Left lung (tissue), 10 donors: Measurements from ENCODE around the gene RIPK3. TPM values are rescaled to one million over a fixed set of nuclear protein-coding genes. Genes with fewer than 3 reads are reported as not detected.

Experiments used
- ATAC-seq: fragments of 200-7000 bp; cut with Tn5 transposase; one replicate; pipeline ENCODE4 v1.9.1; 2020; ENCODE audit warnings: moderate library complexity
- DNase-seq, 4 donors: peaks; one replicate each; pipeline ENCODE4 v3.0.0-alpha.2; 2013 to 2020
- H3K27ac ChIP-seq, 2 donors: fragments of 200-600 bp; sonication (generic) in 1 of 2; one replicate each; pipeline versions ENCODE4 v1.5.0 to v1.8.0; 2020 to 2021
- H3K27me3 ChIP-seq, 2 donors: fragments of 200-600 bp; sonication (generic) in 1 of 2; one replicate each; pipeline versions ENCODE4 v1.5.0 to v1.8.0; 2020 to 2021
- H3K36me3 ChIP-seq, 2 donors: fragments of 200-600 bp; sonication (generic) in 1 of 2; one replicate each; pipeline versions ENCODE4 v1.5.0 to v1.8.0; 2020 to 2021
- H3K4me1 ChIP-seq, 2 donors: fragments of 200-600 bp; one replicate each; pipeline ENCODE4 v1.8.0; 2021
- H3K4me3 ChIP-seq, 2 donors: fragments of 200-600 bp; sonication (generic) in 1 of 2; one replicate each; pipeline versions ENCODE4 v1.5.0 to v1.8.0; 2020 to 2021; ENCODE audit warnings: mild to moderate bottlenecking in 1 of 2
- H3K9me3 ChIP-seq, 2 donors: fragments of 200-600 bp; sonication (generic) in 1 of 2; one replicate each; pipeline versions ENCODE4 v1.5.0 to v1.8.0; 2020 to 2021
- intact Hi-C, 2 donors: fragments of 100-400 bp; cut with DNase I; formaldehyde crosslinking; loops; one replicate each; pipeline versions ENCODE4 v1.11.2 to v1.14.2; 2022
- polyA plus RNA-seq, 6 donors: library from polyadenylated mRNA; unstranded; fragments of 120-200 nt; gene quantifications; one replicate each; pipeline ENCODE4 v1.2.1, GENCODE V29; 2013; ENCODE audit not compliant: insufficient read length in 6 of 6
- total RNA-seq, 2 donors: library from RNA; stranded (reverse); fragmentation: NEBNext Ultra II Directional; extraction: Animal tissue kit (Norgen Biotek cat#: 25700); gene quantifications; one replicate each; pipeline ENCODE4 v1.2.1, GENCODE V29; 2021
- TF ChIP-seq, protein P1 (sequence below), 2 donors: fragments of 200-600 bp; sonication (generic) in 1 of 2; IDR thresholded peaks; one replicate each; pipeline versions ENCODE4 v1.5.0 to v1.8.0; 2021; ENCODE audit warnings: antibody characterized with exemption in 2 of 2
- donor health status: DM: no; HTN: yes; CAD: no.
- donor health status: DM: no; HTN: no; CAD: no.

The RIPK3 gene
- total and polyA plus RNA-seq, 8 donors: 2.4 to 26.3 (median 3.3) TPM

DNA sequence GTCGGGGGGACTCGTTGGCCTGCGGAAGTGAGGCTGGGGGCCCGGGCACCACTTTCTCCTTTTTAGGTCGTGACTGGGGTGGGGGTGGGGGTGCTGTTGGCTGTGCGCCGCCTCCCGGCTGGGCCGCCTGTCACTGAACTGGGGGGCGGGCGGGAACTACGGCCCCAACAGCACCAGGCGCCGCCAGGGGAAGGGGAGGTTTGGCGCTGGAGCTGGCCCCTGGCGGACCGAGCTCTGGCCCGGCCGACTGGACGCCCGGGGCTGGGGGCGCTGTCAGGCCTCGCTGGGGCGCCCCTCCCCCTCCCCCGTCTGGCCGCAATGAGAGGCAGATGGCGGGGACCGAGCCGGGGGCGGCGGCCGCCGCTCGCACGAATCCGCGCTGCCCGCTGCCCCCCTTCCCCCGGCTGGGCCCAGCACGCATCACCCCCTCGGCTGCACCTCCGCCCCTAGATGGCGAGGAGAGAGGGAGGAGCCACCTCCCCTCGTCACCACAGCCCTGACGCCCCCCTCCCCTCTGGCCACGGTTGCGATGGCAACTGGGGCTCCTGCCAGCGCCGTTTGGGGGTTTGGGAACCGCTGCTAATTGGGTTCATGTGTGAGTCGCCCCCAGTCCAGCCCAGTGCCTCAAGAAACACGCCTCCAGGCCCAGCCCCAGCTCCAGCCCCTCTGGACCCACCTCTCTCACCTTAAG is 28.9 kb upstream of the RIPK3 start:
- ATAC-seq: no peak
- peaks cover 5 to 29% of the 10 kb centered on the region in 2 donors for H3K4me1 ChIP-seq
- H3K27ac ChIP-seq: peak overlapping the region; percentile 58 to 79
- intact Hi-C loops: loop anchor here in 1 of 2 donors (5.0 kb wide), 1 partner anchor 64 kb away; no protein-coding TSS in a partner anchor
- H3K4me3 ChIP-seq: peak overlapping the region; percentile 46 to 47
- H3K36me3 ChIP-seq: no peaks in the 10 kb centered on the region
- no peaks in the 10 kb centered on the region for H3K9me3 ChIP-seq
- TF ChIP-seq, protein P1, sequence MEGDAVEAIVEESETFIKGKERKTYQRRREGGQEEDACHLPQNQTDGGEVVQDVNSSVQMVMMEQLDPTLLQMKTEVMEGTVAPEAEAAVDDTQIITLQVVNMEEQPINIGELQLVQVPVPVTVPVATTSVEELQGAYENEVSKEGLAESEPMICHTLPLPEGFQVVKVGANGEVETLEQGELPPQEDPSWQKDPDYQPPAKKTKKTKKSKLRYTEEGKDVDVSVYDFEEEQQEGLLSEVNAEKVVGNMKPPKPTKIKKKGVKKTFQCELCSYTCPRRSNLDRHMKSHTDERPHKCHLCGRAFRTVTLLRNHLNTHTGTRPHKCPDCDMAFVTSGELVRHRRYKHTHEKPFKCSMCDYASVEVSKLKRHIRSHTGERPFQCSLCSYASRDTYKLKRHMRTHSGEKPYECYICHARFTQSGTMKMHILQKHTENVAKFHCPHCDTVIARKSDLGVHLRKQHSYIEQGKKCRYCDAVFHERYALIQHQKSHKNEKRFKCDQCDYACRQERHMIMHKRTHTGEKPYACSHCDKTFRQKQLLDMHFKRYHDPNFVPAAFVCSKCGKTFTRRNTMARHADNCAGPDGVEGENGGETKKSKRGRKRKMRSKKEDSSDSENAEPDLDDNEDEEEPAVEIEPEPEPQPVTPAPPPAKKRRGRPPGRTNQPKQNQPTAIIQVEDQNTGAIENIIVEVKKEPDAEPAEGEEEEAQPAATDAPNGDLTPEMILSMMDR (IDR thresholded peaks at IDR 0.05): no peak
- peaks cover 0 to 58% of the 10 kb centered on the region in 2 donors for H3K27me3 ChIP-seq
- peak in 3 of 4 donors; percentile 54 to 93 (median 80) for DNase-seq

DNA sequence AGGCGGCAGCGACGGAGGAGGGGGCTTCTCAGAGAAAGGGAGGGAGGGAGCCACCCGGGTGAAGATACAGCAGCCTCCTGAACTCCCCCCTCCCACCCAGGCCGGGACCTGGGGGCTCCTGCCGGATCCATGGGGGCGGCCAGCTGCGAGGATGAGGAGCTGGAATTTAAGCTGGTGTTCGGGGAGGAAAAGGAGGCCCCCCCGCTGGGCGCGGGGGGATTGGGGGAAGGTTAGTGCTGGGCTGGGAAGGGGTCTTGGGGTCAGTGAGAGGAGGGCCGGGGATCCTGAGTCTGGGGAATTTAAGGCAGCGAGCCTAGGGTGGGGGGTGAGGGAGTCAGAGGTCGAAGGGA is 28.4 kb upstream of the RIPK3 start:
- peak overlapping the region; percentile 46 to 47 for H3K4me3 ChIP-seq
- H3K9me3 ChIP-seq: no peaks in the 10 kb centered on the region
- intact Hi-C loops: loop anchor here in 1 of 2 donors (5.0 kb wide), 1 partner anchor 64 kb away; no protein-coding TSS in a partner anchor
- H3K27me3 ChIP-seq: peaks cover 0 to 58% of the 10 kb centered on the region in 2 donors
- DNase-seq (peak in 1 of 4 donors; percentile 23), ATAC-seq (no peak)
- H3K36me3 ChIP-seq: no peaks in the 10 kb centered on the region
- peak overlapping the region; percentile 58 to 79 for H3K27ac ChIP-seq
- H3K4me1 ChIP-seq: peaks cover 5 to 29% of the 10 kb centered on the region in 2 donors
- TF ChIP-seq, protein P1 (IDR thresholded peaks at IDR 0.05): no peak

DNA sequence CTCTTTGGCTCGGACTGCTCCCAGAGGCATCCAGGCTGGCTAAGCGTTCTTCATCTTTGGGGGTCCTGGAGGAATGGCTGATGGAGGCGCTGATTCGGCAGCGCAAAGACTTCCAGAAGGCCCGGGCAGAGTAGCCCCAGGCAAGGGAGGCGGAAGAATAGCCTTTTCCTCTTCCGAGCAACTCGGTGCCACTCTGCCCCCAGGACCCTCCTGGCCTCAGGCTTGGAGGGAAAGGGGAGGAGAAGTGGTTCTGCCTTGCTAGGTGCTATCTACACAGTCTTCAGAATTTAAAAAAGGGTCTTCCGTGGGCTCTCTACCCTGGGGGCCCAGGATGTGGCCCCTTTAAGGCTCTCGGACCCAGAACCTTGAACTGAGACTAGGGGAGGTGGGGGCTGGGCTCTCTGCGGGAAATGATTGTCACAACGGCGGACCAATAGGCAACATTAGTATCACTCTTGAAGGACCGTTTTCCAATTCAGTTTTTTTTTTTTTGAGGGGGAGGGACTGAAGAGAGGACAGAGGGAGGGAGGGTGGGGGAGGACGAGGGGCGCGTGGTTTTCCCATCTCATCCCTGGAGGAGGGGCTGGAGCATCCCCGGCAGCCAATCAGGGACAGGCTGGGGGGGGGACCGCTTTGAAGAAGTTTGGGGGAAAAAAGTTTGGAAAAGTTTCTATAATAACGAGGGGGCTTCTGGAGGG is 27.9 kb upstream of the RIPK3 start, which contains the start of gene NFATC4:
NFATC4 (plus strand) TSS at position 671 of the 698 bp plus-strand sequence. CDS start 157 bp downstream, outside the sequence.
- TF ChIP-seq, protein P1 (IDR thresholded peaks at IDR 0.05): no peak
- DNase-seq (peak in 3 of 4 donors; percentile 82 to 94 (median 91)), ATAC-seq (peak; percentile 37)
- Histone ChIP-seq H3K27me3 (peaks cover 0 to 58% of the 10 kb centered on the region in 2 donors), H3K4me3 (peak within 1 kb of the TSS; percentile 46 to 47), H3K9me3 (no peaks in the 10 kb centered on the region), H3K36me3 (no peaks in the 10 kb centered on the region), H3K4me1 (peaks cover 5 to 29% of the 10 kb centered on the region in 2 donors), H3K27ac (peak within 1 kb of the TSS; percentile 78 to 94)
- intact Hi-C loops: loop anchor here in 1 of 2 donors (5.0 kb wide), 1 partner anchor 65 kb away; no protein-coding TSS in a partner anchor

DNA sequence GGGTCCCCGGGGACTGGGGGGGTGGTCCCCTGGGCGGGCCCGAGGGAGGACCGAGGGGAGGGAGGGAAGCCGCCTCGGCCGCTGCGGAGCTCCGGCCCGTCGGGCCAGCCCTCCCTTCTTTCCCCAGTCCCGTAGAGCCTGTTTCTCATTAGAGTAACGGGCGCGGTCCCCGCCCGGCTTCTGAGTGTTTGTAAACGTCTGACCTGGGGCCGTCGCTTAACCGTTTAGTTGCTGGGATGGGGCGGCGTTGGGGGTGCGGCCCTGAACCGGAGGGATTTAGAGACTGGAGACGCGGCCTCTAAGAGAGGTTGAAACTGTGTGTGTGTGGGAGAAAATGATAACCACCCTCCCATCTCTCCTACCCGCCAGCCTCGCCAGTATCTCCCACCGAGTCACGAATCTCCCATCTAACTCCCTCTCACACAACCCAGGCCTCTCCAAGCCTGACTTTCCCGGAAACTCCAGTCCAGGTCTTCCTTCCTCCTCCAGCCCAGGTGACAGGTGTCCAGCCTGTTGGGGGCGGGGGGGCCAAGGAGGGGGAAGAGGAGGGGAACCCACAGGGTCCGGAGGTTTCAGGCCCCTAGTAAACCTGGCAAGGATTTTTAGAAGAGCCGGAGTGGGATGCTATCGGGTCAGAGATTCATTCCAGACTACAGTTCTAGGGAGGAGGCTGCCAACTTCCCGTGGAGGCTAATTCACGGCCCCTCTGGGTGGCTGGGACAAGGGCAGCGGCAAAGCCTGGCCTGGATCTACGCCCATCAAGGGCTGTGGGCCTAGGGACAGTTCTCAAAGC is 27.1 kb upstream of the RIPK3 start:
- peak overlapping the region; percentile 78 to 94 for H3K27ac ChIP-seq
- intact Hi-C loops: loop anchor here in 1 of 2 donors (5.0 kb wide), 1 partner anchor 65 kb away; no protein-coding TSS in a partner anchor
- DNase-seq (peak; percentile 91 to 97 (median 93)), ATAC-seq (peak; percentile 84)
- H3K9me3 ChIP-seq: no peaks in the 10 kb centered on the region
- TF ChIP-seq, protein P1 (IDR thresholded peaks at IDR 0.05): no peak
- H3K36me3 ChIP-seq: no peaks in the 10 kb centered on the region
- H3K27me3 ChIP-seq: peaks cover 0 to 58% of the 10 kb centered on the region in 2 donors
- peak overlapping the region; percentile 14 to 46 for H3K4me3 ChIP-seq
- peaks cover 5 to 29% of the 10 kb centered on the region in 2 donors for H3K4me1 ChIP-seq
